ENCODE measurements around the gene CCT4.
A peak's percentile ranks its signal among the peaks of the same experiment; 100 is the strongest.
"Not testable (repeated sequence)": the region's sequence is repeated elsewhere in the genome, so short reads cannot be mapped to it uniquely, and the experiment has no call there.

The CCT4 gene

DNA sequence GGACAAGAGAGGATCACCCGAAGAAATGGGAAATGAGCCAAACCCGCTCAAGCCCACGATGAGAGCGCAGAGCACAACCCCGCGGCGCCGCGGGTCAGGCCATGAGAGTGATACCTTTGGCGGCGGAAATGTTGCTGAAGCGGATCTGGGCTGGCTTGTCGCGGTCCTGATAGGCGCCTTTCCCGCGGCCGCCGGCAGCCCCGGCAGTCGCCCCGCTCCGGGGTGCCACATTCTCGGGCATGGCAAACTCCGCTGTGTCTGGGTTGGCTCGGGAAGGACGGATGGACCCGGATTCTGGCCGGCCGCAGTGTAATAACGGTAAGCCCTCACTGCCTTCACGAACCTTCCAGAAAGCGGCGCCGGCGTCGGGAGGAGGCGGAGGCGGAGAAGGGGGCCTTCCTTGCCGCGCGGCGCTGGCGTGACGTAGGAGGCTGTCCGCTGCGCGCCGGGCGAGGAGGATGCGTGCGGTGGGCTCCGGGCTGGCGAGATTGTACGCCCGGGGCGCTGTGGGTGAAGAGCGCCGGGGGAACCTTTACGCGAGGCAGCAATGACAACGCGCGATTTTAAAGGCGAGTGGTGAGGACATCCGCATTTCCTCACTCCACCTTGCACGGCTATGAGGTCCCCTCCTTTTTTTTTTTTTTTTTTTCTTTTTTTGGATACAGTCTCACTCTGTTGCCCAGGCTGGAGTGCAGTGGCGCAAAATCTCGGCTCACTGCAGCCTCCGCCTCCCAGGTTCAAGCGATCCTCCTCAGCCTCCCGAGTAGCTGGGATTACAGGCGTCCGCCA lies at the start of gene CCT4:
TSS of gene CCT4 (minus strand) at position 390 of the 789 bp plus-strand sequence. CDS start at position 241, 149 bp downstream.
- peak; percentile 94 for DNase-seq (ENCODE audit: low spot score)

DNA sequence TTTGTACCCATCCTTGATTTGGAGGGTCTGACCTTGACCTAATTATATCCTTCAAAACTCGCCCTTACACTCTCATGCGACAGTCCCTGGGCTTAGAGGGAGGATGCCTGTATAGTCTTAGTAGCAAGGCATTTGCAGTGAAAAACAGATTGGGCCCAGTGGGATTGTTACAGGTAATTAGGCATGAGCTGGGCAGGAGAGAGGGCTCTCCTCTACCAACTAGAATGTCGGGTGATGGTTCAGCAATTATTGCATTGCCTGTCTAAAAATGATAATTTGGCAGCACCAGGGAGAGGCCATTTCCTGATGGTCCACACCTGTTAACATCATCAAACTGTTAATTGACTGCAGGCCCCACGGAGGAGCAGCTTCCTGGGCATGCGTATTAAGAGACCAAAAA lies 49.4 kb upstream of the CCT4 start:
- DNase-seq (ENCODE audit: low spot score), result no peak

GRCh38 chr2:61937098-61937497 lies 48.6 kb upstream of the CCT4 start:
- DNase-seq (ENCODE audit: low spot score), result no peak

DNA sequence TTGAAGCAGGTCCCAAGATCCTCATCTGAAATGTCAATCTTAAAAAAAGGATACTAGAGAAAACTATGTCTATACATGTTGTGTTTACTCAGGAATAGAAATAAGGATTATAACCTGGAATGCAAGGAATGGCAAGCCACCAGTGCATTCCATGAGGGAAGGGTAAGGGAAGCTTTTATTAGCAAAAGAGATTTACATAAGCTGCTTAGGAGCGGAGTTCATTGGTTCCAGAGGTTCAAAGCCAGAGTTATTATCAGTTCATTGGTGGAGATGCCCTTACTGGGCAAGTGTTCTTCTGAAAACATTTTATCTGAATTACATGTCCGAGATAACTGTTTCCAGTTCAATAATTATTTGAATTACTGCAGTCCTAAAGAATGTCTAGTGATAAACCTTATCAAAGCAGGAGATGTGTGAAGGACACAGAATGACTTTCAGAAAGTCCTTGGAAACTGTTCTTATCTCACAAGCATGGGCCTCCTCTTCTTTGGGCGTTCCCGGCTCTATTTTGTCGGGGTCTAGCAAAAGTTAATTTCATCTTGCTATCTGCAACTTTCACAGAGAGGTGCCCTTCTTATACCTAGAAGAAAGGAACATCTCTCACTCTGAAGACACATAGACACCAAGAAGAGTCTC lies 40.5 kb upstream of the CCT4 start:
- no peak for DNase-seq (ENCODE audit: low spot score)

DNA sequence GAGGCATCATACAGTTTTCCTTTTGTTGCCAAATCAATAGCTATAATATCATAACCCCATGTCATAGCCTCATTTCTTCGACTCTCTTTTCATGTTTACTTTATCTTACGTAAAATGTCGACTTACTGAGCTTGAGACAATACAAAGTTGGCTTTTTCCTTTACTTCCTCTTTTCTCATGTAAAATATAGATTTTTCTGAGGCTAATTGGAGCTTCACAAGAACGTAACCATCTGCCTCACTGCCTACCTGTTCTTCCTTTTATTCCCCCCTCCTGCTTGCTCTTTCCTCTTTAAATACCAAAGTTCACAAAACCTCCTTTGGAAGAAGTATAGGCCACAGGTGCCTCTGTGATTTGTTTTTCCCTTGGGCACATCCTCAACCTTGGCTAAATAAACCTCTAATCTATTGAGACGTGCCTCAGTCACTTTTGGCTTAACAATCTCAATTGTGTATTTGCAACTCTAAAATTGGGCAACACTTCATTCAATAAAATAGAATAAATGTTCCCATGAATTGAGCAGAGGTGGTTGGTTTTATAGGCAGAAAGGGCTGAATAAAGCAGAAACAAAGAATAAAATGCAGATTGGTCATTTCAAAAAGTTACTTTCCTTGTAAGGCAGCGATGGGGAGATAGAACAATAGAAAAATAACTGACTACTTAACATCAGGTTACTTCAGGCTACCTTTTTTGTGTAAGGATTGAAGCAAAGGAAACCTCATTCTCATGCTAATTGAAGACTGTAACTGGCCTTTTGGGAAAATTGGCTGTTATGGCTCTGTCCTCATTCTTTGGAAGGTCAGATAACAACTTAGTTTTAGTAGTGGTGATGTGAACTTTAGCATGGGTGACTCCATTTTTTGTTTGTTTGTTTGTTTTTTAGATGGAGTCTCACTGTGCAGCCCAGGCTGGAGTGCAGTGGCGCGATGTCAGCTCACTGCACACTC lies 38.3 kb upstream of the CCT4 start:
- no peak for DNase-seq (ENCODE audit: low spot score)

DNA sequence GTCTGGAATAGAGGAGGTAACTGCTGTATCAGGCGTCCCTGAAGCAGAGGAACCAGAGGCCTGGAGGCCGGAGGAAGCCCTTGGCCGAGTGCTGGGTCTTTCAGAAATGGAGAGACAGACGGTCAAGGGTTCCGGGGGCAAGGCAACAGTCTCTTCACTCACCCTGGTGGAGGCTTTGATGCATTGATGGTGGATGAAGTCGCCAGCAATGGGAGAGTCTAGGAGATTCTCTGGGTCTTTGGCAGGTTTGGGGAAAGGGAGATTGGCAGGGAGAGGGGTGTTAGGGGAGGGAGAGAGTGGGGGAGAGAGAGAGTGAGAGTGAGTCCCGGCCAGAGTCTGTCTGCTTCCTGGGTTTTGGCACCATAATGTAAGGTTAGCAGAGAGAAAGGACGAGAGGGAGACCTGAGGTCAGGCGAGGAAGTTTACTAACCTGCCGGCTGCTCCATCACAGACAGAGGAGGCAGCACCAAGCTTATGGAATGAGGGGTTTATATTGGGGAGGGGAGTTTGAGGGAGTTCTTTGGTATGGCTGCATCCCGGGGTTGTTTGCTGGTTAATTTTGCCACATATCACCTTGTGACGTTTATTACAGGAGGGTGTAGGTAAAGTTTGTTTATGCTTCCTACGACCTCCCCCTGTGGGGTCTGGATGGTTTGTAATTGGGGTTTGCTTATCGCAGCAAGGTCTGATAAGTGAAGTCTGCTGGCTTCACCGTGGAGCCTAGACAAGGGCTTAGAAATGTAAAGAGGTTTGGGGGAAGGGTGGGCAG lies 36.6 kb upstream of the CCT4 start:
- no peak for DNase-seq (ENCODE audit: low spot score)

GRCh38 chr2:61922714-61923113 lies 34.3 kb upstream of the CCT4 start:
- DNase-seq (ENCODE audit: low spot score), result no peak

- no peak for DNase-seq (ENCODE audit: low spot score)
Observed at GRCh38 chr2:61920548-61920947, 32.1 kb upstream of the CCT4 start.

DNA sequence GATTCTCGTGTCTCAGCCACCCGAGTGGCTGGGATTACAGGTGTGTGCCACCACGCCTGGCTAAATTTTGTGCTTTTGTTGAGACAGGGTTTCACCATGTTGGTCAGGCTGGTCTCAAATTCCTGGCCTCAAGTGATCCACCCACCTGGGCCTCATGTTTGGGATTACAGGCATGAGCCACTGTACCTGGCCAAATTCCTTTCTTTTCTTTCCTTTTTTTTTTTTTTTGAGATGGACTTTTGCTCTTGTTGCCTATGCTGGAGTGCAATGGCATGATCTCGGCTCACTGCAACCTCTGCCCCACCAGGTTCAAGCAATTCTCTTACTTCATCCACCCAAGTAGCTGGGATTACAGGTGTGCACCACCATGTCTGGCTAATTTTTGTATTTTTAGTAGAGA lies 26.3 kb upstream of the CCT4 start:
- not testable (repeated sequence) for DNase-seq (ENCODE audit: low spot score)

GRCh38 chr2:61911510-61911909 lies 23.1 kb upstream of the CCT4 start:
- DNase-seq (ENCODE audit: low spot score), result no peak

GRCh38 chr2:61910603-61911002 lies 22.1 kb upstream of the CCT4 start:
- DNase-seq (ENCODE audit: low spot score), result no peak

GRCh38 chr2:61909116-61909515 lies 20.7 kb upstream of the CCT4 start:
- DNase-seq (ENCODE audit: low spot score), result no peak

DNA sequence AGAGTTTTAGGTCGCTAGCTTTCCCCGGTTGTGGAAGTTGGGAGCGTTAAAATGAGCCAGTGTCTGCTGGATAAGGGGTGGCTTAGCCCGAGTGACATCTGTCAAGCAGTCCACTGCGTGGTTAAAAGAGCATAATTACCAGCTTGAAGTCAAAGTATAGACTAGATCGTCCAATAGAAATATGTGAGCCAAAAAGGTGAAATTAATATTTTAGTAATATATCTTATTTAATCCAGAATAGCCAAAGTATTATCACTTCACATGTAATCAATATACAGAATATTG lies 17.7 kb upstream of the CCT4 start:
- no peak for DNase-seq (ENCODE audit: low spot score)

- DNase-seq (ENCODE audit: low spot score), result peak; percentile 86
Observed at GRCh38 chr2:61905372-61906185, 17.1 kb upstream of the CCT4 start, which contains the start of gene COMMD1. COMMD1 (plus strand) TSS chr2:61905674; CDS start chr2:61905679, 5 bp downstream.

GRCh38 chr2:61900281-61900680 lies 11.8 kb upstream of the CCT4 start:
- no peak for DNase-seq (ENCODE audit: low spot score)

- DNase-seq (ENCODE audit: low spot score), result no peak
Observed at GRCh38 chr2:61898810-61899209, 10.4 kb upstream of the CCT4 start.

DNA sequence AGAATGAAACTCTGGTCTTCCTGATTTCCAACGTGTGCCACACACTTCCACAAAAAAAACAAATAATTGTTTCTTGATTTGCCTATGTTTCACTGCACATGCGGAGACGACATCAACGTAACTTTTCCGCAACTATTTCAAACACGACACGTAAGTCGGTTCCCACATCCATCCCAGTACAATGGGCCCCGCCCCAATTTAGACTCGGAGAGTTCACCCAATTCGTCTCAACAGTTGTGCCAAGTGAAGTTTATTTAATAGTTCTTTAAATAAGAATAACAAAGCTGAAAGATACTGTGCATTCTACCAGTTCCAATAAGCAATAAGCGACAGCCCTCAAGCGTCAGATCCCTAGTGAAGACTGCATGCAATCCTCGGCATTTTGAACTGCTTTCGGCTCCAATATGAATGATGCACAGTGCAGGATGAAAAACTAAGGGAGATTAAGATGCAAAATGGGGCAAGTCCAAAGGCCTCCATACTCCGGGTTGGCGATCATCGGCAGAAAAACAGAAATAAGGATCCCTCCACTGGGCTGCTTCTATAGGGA lies 664 bp downstream of the CCT4 start:
- no peak for DNase-seq (ENCODE audit: low spot score)

DNA sequence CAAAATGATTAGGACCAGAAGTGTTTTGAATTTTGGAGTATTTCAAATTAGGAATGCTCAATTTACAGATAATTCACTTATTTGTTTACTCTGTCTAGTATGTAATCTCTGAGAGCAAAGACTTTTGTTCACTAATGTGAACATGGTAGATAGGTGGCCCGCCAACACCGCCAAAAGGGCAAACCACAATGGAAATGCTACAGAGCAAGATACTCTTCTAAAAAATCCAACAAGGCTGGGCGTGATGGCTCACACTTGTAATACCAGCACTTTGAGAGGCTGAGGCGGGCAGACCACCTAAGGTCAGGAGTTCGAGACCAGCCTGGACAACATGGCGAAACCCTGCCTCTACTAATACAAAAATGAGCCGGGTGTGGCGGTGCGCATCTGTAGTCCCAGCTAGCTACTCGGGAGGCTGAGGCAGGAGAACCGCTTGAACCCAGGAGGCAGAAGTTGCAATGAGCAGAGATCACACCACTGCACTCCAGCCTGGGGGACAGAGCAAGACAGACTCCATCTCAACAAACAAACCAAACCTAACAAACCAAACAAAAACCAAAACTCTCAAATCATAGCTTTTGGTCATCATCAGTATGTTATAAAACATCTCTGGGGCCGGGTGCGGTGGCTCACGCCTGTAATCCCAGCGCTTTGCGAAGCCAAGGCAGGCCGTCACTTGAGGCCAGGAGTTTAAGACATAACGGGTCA lies 2.4 kb downstream of the CCT4 start:
- no peak for DNase-seq (ENCODE audit: low spot score)

DNA sequence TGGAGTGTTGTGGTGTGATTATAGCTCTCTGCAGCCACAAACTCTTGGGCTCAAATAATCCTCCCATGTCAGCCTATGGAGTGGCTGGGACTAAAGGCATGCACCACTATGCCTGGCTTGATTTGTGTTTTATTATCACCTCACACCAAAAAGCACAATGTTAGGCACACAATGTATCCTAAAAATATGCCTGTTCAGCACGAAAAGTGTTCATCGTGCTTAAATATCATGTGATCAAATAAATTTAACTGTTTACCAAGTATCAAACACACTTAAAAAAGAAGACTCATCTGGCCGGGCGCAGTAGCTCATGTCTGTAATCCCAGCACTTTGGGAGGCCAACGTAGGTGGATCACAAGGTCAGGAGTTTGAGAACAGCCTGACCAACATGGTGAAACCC lies 5.6 kb downstream of the CCT4 start:
- DNase-seq (ENCODE audit: low spot score), result no peak

DNA sequence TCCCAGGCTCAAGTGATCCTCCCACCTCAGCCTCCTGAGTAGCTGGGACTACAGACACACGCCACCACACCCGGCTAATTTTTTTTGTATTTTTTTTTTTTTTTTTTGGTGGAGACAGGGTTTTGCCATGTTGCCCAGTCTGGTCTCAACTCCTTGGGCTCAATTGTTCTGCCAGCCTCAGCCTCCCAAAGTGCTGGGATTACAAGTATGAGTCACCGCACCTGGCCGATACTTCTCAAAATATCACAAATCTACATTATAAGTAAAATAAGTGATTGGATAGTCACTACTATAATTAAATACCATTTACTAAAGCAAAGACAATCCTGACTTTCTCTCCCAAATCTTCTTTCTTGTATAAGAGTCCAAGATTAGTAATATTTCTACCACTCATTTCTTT lies 9.1 kb downstream of the CCT4 start:
- not testable (repeated sequence) for DNase-seq (ENCODE audit: low spot score)
